HepG2 (cell line): ENCODE results near the gene BRD2. TPM values are rescaled to one million over a fixed set of nuclear protein-coding genes. Genes with fewer than 3 reads are reported as not detected.

Experiments used
- ARNT2 ChIP-seq: sonication (generic); formaldehyde crosslinking; IDR thresholded peaks from 2 replicates; pipeline ENCODE4 v1.8.0; 2022; ENCODE audit warnings: mild to moderate bottlenecking, low read depth, missing genetic modification reagents, moderate library complexity
- ASH2L ChIP-seq: fragments of 300-600, 200-600 bp; sonication (generic); IDR thresholded peaks from 2 replicates; pipeline ENCODE4 v1.7.0; 2017; ENCODE audit warnings: low read depth, mild to moderate bottlenecking, moderate library complexity, mixed read lengths, low read length; ENCODE audit not compliant: insufficient read length
- BHLHE40 ChIP-seq: IDR thresholded peaks from 2 replicates; pipeline ENCODE4 v1.6.1; 2011; ENCODE audit warnings: low read length, improper control_type of control experiment
- BRCA1 ChIP-seq: sonication (generic); formaldehyde crosslinking; IDR thresholded peaks from 2 replicates; pipeline ENCODE4 v1.4.0; 2020; ENCODE audit warnings: missing genetic modification reagents
- DMAP1 ChIP-seq: IDR thresholded peaks from 2 replicates; pipeline ENCODE4 v1.6.1; 2016
- DNMT1 ChIP-seq: sonication (generic); formaldehyde crosslinking; IDR thresholded peaks from 2 replicates; pipeline ENCODE4 v1.5.1; 2020; ENCODE audit warnings: mild to moderate bottlenecking, missing genetic modification reagents
- ELF3 ChIP-seq: IDR thresholded peaks from 2 replicates; pipeline ENCODE4 v1.6.1; 2016; ENCODE audit warnings: missing genetic modification reagents, missing compliant biosample characterization
- FOXA1 ChIP-seq, 2 experiments: fragments of 450-650 bp in 1 of 2; sonication (generic) in 1 of 2; formaldehyde crosslinking in 1 of 2; IDR thresholded peaks; 2 replicates each; pipeline versions ENCODE4 v1.4.0 to v1.6.1; 2016 to 2020; ENCODE audit warnings: missing genetic modification reagents in 1 of 2
- KAT7 ChIP-seq: IDR thresholded peaks from 2 replicates; pipeline ENCODE4 v1.6.1; 2018; ENCODE audit warnings: borderline replicate concordance, missing compliant biosample characterization
- KLF16 ChIP-seq, 2 experiments: sonication (generic) in 1 of 2; formaldehyde crosslinking in 1 of 2; IDR thresholded peaks; 2 replicates each; pipeline versions ENCODE4 v1.6.1 to v1.8.0; 2016 to 2023; ENCODE audit warnings: missing genetic modification reagents in 2 of 2, missing compliant biosample characterization in 1 of 2
- MXD4 ChIP-seq: IDR thresholded peaks from 2 replicates; pipeline ENCODE4 v1.6.1; 2016; ENCODE audit warnings: mild to moderate bottlenecking, missing biosample characterization, missing genetic modification reagents
- SMC3 ChIP-seq: IDR thresholded peaks from 2 replicates; pipeline ENCODE4 v1.6.1; 2011; ENCODE audit warnings: low read length, improper control_type of control experiment
- SOX6 ChIP-seq, 2 experiments: fragments of 450-650 bp in 1 of 2; sonication (generic) in 1 of 2; formaldehyde crosslinking in 1 of 2; IDR thresholded peaks; 2 replicates each; pipeline versions ENCODE4 v1.4.0 to v1.6.1; 2017 to 2020; ENCODE audit warnings: antibody characterized with exemption in 1 of 2, mild to moderate bottlenecking in 1 of 2, missing genetic modification reagents in 1 of 2
- SUZ12 ChIP-seq: fragments of 150-350 bp; IDR thresholded peaks from 2 replicates; pipeline ENCODE4 v1.6.1; 2014; ENCODE audit warnings: low read depth, low read length
- ZC3H4 ChIP-seq: sonication (generic); formaldehyde crosslinking; IDR thresholded peaks from 2 replicates; pipeline ENCODE4 v1.4.0; 2020; ENCODE audit warnings: missing genetic modification reagents, borderline replicate concordance
- ZEB1 ChIP-seq: IDR thresholded peaks from 2 replicates; pipeline ENCODE4 v1.6.1; 2012; ENCODE audit warnings: mild to moderate bottlenecking, low read depth, inconsistent platforms; ENCODE audit not compliant: insufficient replicate concordance
- ZMYM2 ChIP-seq: sonication (generic); formaldehyde crosslinking; IDR thresholded peaks from 2 replicates; pipeline ENCODE4 v1.8.0; 2022; ENCODE audit warnings: mild to moderate bottlenecking, missing genetic modification reagents
- ZNF33A ChIP-seq: sonication (generic); formaldehyde crosslinking; IDR thresholded peaks from 2 replicates; pipeline ENCODE4 v1.5.1; 2020; ENCODE audit warnings: missing genetic modification reagents, mild to moderate bottlenecking, moderate library complexity, borderline replicate concordance
- ZNF441 ChIP-seq: sonication (generic); formaldehyde crosslinking; IDR thresholded peaks from 2 replicates; pipeline ENCODE4 v1.7.0; 2021; ENCODE audit warnings: missing genetic modification reagents, borderline replicate concordance
- ZNF780A ChIP-seq: sonication (generic); formaldehyde crosslinking; IDR thresholded peaks from 2 replicates; pipeline ENCODE4 v1.8.0; 2022; ENCODE audit warnings: mild to moderate bottlenecking, missing genetic modification reagents, moderate library complexity
- polyA plus RNA-seq, 8 experiments: library from polyadenylated mRNA; depleted of rRNA in 3 of 8; stranded (reverse) in 7 of 8; unstranded in 1 of 8; fragments of >200 nt; fragmentation: Illumina TruSeq in 4 of 8; extraction: Trizol in 4 of 8; gene quantifications; 2 replicates each; pipeline versions ENCODE4 v1.2.1 to v1.2.3, GENCODE V29; 2011 to 2016; ENCODE audit warnings: low read depth in 4 of 8, missing spikeins in 1 of 8, mixed read lengths in 1 of 8; ENCODE audit not compliant: insufficient read depth in 1 of 8
- total RNA-seq, 5 experiments: library from RNA; depleted of rRNA; stranded (reverse); fragments of >200 nt; fragmentation: Illumina TruSeq; extraction: Trizol; gene quantifications; 2 replicates each; pipeline ENCODE4 v1.2.3, GENCODE V29; 2016; ENCODE audit warnings: low read depth in 1 of 5
- TF ChIP-seq, protein P1 (sequence below): sonication (generic); formaldehyde crosslinking; IDR thresholded peaks from 2 replicates; pipeline ENCODE4 v1.8.1; 2023; ENCODE audit warnings: mild to moderate bottlenecking, inconsistent platforms, moderate library complexity, missing genetic modification reagents, borderline replicate concordance
- TF ChIP-seq, protein P2 (sequence below): sonication (generic); formaldehyde crosslinking; IDR thresholded peaks from 2 replicates; pipeline ENCODE4 v1.5.1; 2020; ENCODE audit warnings: mild to moderate bottlenecking, missing genetic modification reagents, moderate library complexity
- TF ChIP-seq, protein P3 (sequence below): sonication (generic); formaldehyde crosslinking; IDR thresholded peaks from 2 replicates; pipeline ENCODE4 v1.4.0; 2020; ENCODE audit warnings: missing genetic modification reagents

The BRD2 gene
- total and polyA plus RNA-seq, 2 of the 13 experiments (the other 11 are each of a cell fraction or from before 2014, with no cell fraction given), result 143 to 202 TPM

DNA sequence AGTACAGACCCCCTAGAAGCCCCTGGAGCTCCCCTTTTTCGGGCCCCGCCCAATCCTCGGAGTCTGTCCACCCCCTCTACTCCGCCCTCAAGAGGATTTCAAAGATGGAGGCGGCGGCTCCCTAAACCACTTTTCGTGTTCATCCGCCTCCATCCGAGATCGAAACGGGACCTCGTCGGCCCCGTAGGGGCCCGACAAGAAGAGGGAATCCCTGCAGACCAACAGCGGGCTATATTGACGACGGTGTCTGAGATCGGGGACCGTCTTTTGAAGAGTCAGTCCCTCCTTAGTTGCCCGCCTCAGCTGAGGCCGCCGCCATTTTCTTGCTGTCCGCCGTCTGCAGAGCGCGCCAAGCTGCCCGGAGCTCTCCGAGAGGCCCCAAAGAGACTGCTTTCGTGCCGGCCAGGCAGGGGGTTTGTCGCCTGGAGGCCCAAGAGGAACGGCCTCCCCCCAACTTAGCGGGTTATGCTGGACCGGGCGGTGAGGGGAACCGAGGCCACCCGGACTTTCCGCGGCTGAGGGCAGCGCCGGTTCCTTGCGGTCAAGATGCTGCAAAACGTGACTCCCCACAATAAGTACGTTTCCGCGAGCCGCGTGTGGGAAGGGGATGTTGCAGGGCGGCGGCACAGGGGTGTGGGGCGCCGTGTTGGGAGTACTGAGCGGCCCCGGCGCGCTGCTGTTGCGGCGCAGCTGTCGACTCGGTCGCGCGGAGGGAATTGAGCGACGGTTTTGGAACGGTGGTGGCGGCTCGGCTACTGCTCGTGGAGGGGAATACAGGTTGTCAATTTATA is 4.2 kb downstream of the BRD2 start (continued):
- no peak for TF ChIP-seq BRCA1
- no peak for TF ChIP-seq ARNT2
- peak; percentile 76; the same call in 1 of the 2 replicates for TF ChIP-seq KAT7 (CRISPR knock-in tag)
- TF ChIP-seq ZMYM2 (CRISPR knock-in tag), result no peak
- no peak for TF ChIP-seq SOX6 (IDR thresholded peaks at IDR 0.05)
- no peak; the same call in 1 of the 2 replicates for TF ChIP-seq SOX6 (CRISPR knock-in tag; IDR thresholded peaks at IDR 0.05)
- TF ChIP-seq, protein P1, sequence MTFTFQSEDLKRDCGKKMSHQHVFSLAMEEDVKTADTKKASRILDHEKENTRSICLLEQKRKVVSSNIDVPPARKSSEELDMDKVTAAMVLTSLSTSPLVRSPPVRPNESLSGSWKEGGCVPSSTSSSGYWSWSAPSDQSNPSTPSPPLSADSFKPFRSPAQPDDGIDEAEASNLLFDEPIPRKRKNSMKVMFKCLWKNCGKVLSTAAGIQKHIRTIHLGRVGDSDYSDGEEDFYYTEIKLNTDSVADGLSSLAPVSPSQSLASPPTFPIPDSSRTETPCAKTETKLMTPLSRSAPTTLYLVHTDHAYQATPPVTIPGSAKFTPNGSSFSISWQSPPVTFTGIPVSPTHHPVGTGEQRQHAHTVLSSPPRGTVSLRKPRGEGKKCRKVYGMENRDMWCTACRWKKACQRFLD (CRISPR knock-in tag), result no peak; the same call in 1 of the 2 replicates
- no peak for TF ChIP-seq BHLHE40
- no peak for TF ChIP-seq DNMT1 (CRISPR knock-in tag)
- no peak for TF ChIP-seq ZNF33A
- no peak for TF ChIP-seq ELF3 (CRISPR knock-in tag)
- TF ChIP-seq DMAP1 (CRISPR knock-in tag), result no peak
- TF ChIP-seq FOXA1 (IDR thresholded peaks at IDR 0.05), result no peak
- no peak for TF ChIP-seq FOXA1 (CRISPR knock-in tag; IDR thresholded peaks at IDR 0.05)
- TF ChIP-seq, protein P2, sequence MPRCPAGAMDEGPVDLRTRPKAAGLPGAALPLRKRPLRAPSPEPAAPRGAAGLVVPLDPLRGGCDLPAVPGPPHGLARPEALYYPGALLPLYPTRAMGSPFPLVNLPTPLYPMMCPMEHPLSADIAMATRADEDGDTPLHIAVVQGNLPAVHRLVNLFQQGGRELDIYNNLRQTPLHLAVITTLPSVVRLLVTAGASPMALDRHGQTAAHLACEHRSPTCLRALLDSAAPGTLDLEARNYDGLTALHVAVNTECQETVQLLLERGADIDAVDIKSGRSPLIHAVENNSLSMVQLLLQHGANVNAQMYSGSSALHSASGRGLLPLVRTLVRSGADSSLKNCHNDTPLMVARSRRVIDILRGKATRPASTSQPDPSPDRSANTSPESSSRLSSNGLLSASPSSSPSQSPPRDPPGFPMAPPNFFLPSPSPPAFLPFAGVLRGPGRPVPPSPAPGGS, result 0 out of 2 replicates have a peak, but pooled peaks have one; percentile 28
- TF ChIP-seq MXD4, result no peak
- 0 out of 2 replicates have a peak, but pooled peaks have one; percentile 18 for TF ChIP-seq ZNF441
- TF ChIP-seq, protein P3, sequence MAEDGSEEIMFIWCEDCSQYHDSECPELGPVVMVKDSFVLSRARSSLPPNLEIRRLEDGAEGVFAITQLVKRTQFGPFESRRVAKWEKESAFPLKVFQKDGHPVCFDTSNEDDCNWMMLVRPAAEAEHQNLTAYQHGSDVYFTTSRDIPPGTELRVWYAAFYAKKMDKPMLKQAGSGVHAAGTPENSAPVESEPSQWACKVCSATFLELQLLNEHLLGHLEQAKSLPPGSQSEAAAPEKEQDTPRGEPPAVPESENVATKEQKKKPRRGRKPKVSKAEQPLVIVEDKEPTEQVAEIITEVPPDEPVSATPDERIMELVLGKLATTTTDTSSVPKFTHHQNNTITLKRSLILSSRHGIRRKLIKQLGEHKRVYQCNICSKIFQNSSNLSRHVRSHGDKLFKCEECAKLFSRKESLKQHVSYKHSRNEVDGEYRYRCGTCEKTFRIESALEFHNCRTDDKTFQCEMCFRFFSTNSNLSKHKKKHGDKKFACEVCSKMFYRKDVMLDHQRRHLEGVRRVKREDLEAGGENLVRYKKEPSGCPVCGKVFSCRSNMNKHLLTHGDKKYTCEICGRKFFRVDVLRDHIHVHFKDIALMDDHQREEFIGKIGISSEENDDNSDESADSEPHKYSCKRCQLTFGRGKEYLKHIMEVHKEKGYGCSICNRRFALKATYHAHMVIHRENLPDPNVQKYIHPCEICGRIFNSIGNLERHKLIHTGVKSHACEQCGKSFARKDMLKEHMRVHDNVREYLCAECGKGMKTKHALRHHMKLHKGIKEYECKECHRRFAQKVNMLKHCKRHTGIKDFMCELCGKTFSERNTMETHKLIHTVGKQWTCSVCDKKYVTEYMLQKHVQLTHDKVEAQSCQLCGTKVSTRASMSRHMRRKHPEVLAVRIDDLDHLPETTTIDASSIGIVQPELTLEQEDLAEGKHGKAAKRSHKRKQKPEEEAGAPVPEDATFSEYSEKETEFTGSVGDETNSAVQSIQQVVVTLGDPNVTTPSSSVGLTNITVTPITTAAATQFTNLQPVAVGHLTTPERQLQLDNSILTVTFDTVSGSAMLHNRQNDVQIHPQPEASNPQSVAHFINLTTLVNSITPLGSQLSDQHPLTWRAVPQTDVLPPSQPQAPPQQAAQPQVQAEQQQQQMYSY (CRISPR knock-in tag), result no peak; the same call in 1 of the 2 replicates
- peak; percentile 85; the same call in 1 of the 2 replicates for TF ChIP-seq ZNF780A (CRISPR knock-in tag)
- no peak for TF ChIP-seq SUZ12
- no peak for TF ChIP-seq SMC3
- TF ChIP-seq KLF16 (CRISPR knock-in tag; IDR thresholded peaks at IDR 0.05), result no peak
- TF ChIP-seq ASH2L, result peak; percentile 96
- peak; percentile 68; the same call in 1 of the 2 replicates for TF ChIP-seq ZC3H4 (CRISPR knock-in tag)
- no peak for TF ChIP-seq ZEB1
